GM12891 (cell line): Measurements from ENCODE around the gene FAM149B1.
"Not testable (repeated sequence)": the region's sequence is repeated elsewhere in the genome, so short reads cannot be mapped to it uniquely, and the experiment has no call there.

ENCODE experiments used
- DNase-seq: peaks from one replicate; pipeline ENCODE4 v3.0.0; 2011; ENCODE audit warnings: low spot score; ENCODE audit not compliant: insufficient read length
- FAIRE-seq: peaks from 2 replicates; lab custom pipeline; 2011; peaks lifted over from hg19 to GRCh38; lab: Jason Lieb, UNC
- PAX5 ChIP-seq: IDR thresholded peaks from 2 replicates; pipeline ENCODE4 v1.6.1; 2011; ENCODE audit warnings: low read length, moderate library complexity, mild to moderate bottlenecking; ENCODE audit not compliant: insufficient read depth, severe bottlenecking
- POLR2A ChIP-seq: IDR thresholded peaks from 2 replicates; pipeline ENCODE4 v1.6.1; 2011; ENCODE audit warnings: low read depth, low read length, control low read depth
- POLR2AphosphoS5 ChIP-seq: IDR thresholded peaks from 2 replicates; pipeline ENCODE4 v1.6.1; 2011; ENCODE audit warnings: low read depth, low read length, control low read depth
- POU2F2 ChIP-seq: IDR thresholded peaks from 2 replicates; pipeline ENCODE4 v1.6.1; 2011; ENCODE audit warnings: low read depth, mild to moderate bottlenecking, control low read depth, low read length, moderate library complexity
- SPI1 ChIP-seq: IDR thresholded peaks from 2 replicates; pipeline ENCODE4 v1.6.1; 2011; ENCODE audit warnings: low read depth, low read length, control low read depth
- TAF1 ChIP-seq: IDR thresholded peaks from 2 replicates; pipeline ENCODE4 v1.6.1; 2011; ENCODE audit warnings: low read depth, low read length, control low read depth

The FAM149B1 gene

GRCh38 chr10:73247509-73248258 is 79.8 kb downstream of the FAM149B1 start:
- FAIRE-seq (no peak), DNase-seq (no peak)
- no peak for TF ChIP-seq TAF1
- no peak for TF ChIP-seq PAX5
- TF ChIP-seq POLR2AphosphoS5, result no peak
- TF ChIP-seq SPI1, result no peak
- no peak for TF ChIP-seq POU2F2

DNA sequence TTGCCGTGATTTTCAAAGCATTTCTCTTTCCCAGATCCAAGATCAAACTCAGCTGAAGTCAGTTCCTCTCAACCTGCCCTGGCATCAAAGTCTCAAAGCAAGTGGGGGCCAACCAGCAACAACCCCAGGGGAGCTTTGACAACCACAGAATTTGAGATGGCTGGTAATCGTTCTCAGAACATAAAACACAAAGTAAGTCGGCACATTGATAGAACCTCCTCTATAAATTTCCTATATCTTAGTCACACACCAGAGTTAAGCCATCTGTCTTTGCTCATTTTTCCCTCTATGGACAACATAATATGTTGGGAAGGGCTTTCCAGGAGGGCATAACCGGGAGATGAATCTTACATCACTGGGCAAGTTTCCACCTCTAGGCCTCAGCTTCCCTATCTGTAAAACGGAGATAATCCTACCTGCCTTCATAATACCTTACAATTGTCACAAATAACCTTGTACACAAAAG is 80.4 kb downstream of the FAM149B1 start:
- DNase-seq (no peak), FAIRE-seq (no peak)

GRCh38 chr10:73251683-73252444 is 83.9 kb downstream of the FAM149B1 start:
- FAIRE-seq, result peak; percentile 33
- DNase-seq, result no peak
- TF ChIP-seq POU2F2, result no peak
- TF ChIP-seq PAX5, result no peak
- no peak for TF ChIP-seq TAF1
- no peak for TF ChIP-seq POLR2AphosphoS5
- TF ChIP-seq SPI1, result no peak
- TF ChIP-seq POLR2A, result no peak

More for the DNA sequence above, 80.4 kb downstream of the FAM149B1 start:
- TF ChIP-seq POU2F2, result no peak
- no peak for TF ChIP-seq POLR2AphosphoS5
- no peak for TF ChIP-seq SPI1
- no peak for TF ChIP-seq POLR2A
- TF ChIP-seq PAX5, result no peak

DNA sequence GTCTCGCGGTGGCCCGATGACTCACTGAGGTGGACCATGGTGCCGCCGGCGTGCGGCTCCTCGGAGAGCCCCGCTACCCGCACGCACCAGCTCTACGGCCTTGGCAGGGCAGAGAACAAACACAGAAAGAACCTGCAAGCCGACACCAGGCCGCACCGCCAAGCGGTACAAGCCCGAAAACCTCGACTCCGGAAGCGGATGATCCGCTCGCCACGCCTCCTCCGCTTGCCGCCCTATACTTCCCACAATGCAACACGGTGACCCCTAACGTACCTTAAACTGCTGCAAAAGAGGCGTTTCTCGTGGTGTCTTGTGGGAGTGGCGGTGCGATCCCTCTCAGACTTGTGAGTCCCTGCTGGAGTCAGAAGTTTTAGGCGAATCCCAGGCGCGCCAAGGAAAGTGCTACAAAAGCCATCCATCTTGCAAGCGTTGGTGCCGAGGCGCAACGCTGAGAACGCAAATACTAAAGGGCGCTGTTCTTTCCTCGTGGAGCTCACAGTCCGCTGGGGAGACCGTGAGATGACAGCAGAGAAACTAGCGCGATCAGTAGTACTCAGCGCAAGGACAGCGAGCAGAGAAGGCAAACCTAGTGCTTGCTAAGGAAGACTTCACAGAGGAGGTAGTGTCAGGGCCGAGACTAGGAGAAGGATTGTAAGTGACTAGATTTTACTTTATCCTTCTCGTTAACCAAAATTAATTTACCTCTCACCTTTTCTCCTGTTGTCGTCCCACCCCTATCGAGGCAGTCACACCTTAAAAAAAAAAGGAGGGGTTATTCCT is 84.7 kb downstream of the FAM149B1 start, which contains the start of gene MRPS16:
Gene MRPS16, minus strand, starts transcription at position 200 of the 780 bp plus-strand sequence. Its CDS starts 162 bp downstream, at position 38.
- DNase-seq, result peak; percentile 77
- FAIRE-seq, result peak; percentile 97
- peak; percentile 84 for TF ChIP-seq TAF1
- TF ChIP-seq POLR2A, result peak; percentile 96
- no peak for TF ChIP-seq SPI1
- peak; percentile 97 for TF ChIP-seq POLR2AphosphoS5
- no peak for TF ChIP-seq PAX5
- peak; percentile 68; the same call in 1 of the 2 replicates for TF ChIP-seq POU2F2

- TF ChIP-seq TAF1 (no peak), POLR2AphosphoS5 (no peak), SPI1 (no peak), POU2F2 (no peak)
- DNase-seq (peak; percentile 26), FAIRE-seq (peak; percentile 26)
Measured at GRCh38 chr10:73253225-73253555, 85.3 kb downstream of the FAM149B1 start.

DNA sequence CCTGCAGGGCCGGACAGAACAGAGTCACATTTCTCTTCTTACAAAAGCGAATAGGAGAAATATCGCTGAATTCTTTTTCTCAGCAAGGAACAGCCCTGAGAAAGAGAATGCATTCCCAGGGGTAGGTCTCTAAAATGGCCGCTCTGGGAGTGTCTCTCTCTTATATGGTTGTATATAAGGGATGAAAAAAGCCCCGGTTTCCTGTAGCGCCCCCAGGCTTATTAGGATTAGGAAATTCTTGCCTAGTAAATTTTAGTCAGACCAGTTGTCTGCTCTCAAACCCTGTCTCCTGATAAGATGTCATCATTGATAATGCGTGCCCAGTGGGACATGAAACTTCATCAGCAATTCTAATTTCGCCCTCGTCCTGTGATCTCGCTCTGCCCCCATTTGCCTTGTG is 90.7 kb downstream of the FAM149B1 start:
- not testable (repeated sequence) for DNase-seq, FAIRE-seq

- TF ChIP-seq SPI1, result no peak
- no peak for TF ChIP-seq PAX5
- TF ChIP-seq TAF1, result no peak
- TF ChIP-seq POLR2AphosphoS5, result no peak
- no peak for TF ChIP-seq POLR2A
- TF ChIP-seq POU2F2, result no peak
- DNase-seq, result no peak
- no peak for FAIRE-seq
Measured at GRCh38 chr10:73261362-73261995, 93.6 kb downstream of the FAM149B1 start.

DNA sequence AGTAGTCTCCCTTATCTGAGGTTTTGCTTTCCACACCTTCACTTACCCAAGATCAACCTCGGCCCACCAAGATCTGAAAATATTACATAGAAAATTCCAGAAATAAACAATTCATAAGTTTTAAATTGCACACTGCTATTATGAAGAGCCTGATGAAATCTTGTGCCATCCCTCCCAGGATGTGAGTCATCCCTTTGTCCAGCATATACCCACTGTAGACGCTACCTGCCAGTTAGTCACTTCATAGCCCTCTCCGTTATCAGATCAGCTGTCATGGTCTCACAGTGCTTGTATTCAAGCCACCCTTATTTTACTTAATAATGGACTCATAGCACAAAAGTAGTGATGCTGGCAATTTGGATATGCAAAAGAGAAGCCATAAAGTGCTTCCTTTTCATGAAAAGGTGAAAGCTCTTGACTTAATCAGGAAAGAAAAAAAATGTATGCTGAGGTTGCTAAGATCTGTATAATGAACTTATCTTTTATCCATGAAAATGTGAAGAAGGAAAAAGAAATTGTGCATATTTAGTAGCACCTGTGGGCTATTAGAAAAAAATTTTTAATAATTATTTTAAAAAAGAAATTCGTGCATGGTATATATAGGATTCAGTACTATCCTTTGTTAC is 94.3 kb downstream of the FAM149B1 start:
- DNase-seq (no peak), FAIRE-seq (no peak)
- TF ChIP-seq TAF1, result no peak
- no peak for TF ChIP-seq POLR2AphosphoS5
- no peak for TF ChIP-seq POU2F2
- no peak for TF ChIP-seq POLR2A
- TF ChIP-seq SPI1, result no peak
- TF ChIP-seq PAX5, result no peak

DNA sequence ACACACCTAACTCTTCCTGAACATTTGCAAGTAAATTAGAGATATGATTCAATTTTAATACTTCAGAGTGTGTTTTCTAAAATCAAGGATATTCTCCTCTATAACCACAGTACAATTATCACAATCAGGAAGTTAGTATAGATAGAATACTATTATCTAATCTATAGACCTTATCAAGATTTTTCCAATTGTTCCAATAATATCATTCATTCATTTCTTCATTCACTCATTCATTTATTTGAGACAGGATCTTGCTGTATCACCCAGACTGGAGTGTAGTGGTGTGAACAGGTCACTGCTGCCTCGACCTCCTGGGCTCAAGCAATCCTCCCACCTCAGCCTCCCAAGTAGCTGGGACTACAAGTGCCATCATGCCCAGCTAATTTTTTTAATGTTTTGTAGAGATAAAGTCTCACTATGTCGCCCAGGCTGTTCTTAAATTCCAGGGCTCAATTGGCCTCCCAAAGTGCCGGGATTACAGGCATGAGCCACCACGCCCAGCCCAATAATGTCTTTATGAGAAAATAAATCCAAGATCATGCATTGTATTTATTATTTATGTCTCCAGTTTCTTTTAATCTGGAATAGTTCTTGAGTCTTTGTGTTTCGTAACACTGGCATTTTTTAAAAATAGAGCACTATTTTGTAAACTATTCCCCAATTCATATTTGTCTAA is 95.1 kb downstream of the FAM149B1 start:
- no peak for TF ChIP-seq PAX5
- no peak for TF ChIP-seq SPI1
- no peak for TF ChIP-seq POLR2A
- TF ChIP-seq POLR2AphosphoS5, result no peak
- TF ChIP-seq TAF1, result no peak
- no peak for TF ChIP-seq POU2F2
- no peak for FAIRE-seq
- no peak for DNase-seq
